Natural killer cell treated with Interleukin-12 subunit alpha and Interleukin-12 subunit beta and Interleukin-15 and Interleukin-18, amount 100 ng/mL, for 72 hours (primary cell): ENCODE data around the gene CTRB1. TPM values are rescaled to one million over a fixed set of nuclear protein-coding genes. Genes with fewer than 3 reads are reported as not detected.

Experiments used
- total RNA-seq, 2 donors: library from RNA; stranded (reverse); gene quantifications; one replicate each; pipeline ENCODE4 v1.2.3, GENCODE V29; 2022

Gene CTRB1
- total RNA-seq, 2 donors from 2014 or later, result not detected

Other genes starting within 250 kb of the CTRB1 start
- 100 to 1,000 TPM in 1 of 2 donors, 10 to 100 TPM in 1; 81.6 to 162 TPM for gene WDR59, start 233.9 kb upstream of the CTRB1 start, total RNA-seq
- 10 to 100 TPM; 58.6 to 89.7 TPM for gene ZNRF1, start 220.0 kb upstream of the CTRB1 start, total RNA-seq
- gene LDHD, start 102.2 kb upstream of the CTRB1 start, total RNA-seq, result 1 to 10 TPM in 1 of 2 donors, under 1 TPM in 1; 0.19 to 1.1 TPM
- gene ZFP1, start 70.5 kb upstream of the CTRB1 start, total RNA-seq, result 10 to 100 TPM; 11.2 to 16.7 TPM
- not detected for gene CTRB2, start 11.8 kb upstream of the CTRB1 start, total RNA-seq
- not detected for gene BCAR1, start 32.6 kb downstream of the CTRB1 start, total RNA-seq
- 10 to 100 TPM; 29.1 to 49.5 TPM for gene CFDP1, start 214.5 kb downstream of the CTRB1 start, total RNA-seq
- gene TMEM170A, start 245.7 kb downstream of the CTRB1 start, total RNA-seq, result 10 to 100 TPM; 38.3 to 48.4 TPM